ENCODE data around the gene ZNF593OS.

Gene ZNF593OS

DNA sequence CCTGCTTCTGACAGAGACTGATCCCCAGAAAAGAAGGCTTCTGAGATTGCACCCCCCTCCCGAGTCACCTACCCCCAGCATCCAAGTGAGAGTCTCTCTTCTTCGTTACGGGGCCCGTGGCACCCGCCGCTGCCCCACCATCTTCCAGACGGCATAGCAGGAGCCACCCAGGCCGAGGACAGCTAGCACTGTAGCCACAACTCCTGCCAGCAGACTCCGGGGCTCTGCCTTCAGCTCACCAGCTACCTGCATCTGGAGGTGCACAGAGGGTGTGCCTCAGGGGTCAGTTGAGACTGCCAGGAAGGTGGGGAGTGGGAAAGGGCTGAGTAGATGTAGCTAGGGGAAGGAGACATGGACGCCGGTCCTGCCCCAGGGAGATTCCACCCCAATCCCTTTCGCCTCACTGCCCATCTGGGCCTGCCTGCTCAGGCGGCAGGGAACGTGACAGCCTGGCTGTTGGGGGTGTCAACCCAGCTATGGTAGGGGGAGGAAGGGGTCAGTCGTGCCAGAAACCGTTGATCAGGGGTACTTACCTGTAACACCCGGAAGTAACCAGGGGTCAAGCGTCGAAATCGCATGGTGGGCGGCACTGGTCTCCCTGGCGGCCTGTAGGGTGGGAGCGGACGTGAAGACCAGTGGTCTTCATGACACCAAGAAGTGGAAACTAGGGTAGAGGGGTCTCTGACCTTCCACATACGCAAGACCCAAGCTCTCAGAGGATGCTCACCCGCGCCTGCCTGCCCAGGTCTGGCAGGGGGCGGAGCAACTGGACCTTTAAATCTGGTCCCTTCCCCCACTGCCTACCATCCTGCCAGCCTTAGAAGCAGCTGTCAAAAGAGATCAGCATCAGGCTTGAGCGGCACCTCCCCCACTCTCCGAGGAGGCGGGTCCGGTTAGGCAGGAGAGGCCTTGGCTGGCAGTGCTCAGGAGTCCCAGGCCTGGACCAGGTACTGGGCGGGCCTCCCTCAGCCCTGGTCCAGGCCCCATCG lies at the start of gene ZNF593OS:
ZNF593OS (minus strand) TSS at position 749 of the 989 bp plus-strand sequence; CDS start at position 578, 171 bp downstream.
- Mint-ChIP-seq H3K9me3 (no peaks in the 10 kb centered on the region), H3K36me3 (no peaks in the 10 kb centered on the region), H3K27ac (peak within 1 kb of the TSS; percentile 89), H3K4me1 (peaks cover 14% of the 10 kb centered on the region), H3K4me3 (peak within 1 kb of the TSS; percentile 95), H3K27me3 (no peaks in the 10 kb centered on the region)
- no peak for ATAC-seq

DNA sequence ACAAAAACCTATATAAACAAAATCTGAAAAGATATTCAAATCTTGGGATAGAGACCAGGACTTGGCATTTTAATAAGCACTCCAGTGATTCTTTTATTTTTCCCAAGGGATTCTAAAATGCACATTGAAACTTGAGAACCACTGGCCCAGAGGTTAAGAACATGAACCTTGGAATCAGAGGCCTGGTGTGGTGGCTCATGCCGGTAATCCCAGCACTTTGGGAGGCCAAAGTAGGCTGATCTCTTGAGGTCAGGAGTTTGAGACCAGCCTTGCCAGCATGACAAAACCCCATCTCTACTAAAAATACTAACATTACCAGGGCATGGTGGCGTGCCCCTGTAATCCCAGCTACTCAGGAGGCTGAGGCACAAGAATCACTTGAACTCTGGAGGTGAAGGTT lies 49.5 kb upstream of the ZNF593OS start:
- Mint-ChIP-seq H3K4me3 (no peak overlapping the region), H3K4me1 (peaks cover 7% of the 10 kb centered on the region), H3K27me3 (peaks cover 49% of the 10 kb centered on the region), H3K9me3 (no peaks in the 10 kb centered on the region), H3K27ac (no peak overlapping the region), H3K36me3 (no peaks in the 10 kb centered on the region)
- no peak for ATAC-seq

GRCh38 chr1:26220199-26220912 lies 48.7 kb upstream of the ZNF593OS start:
- no peak for ATAC-seq
- Mint-ChIP-seq H3K4me3 (no peak overlapping the region), H3K27ac (no peak overlapping the region), H3K27me3 (peaks cover 42% of the 10 kb centered on the region), H3K9me3 (no peaks in the 10 kb centered on the region), H3K36me3 (no peaks in the 10 kb centered on the region), H3K4me1 (peaks cover under 1% of the 10 kb centered on the region)

DNA sequence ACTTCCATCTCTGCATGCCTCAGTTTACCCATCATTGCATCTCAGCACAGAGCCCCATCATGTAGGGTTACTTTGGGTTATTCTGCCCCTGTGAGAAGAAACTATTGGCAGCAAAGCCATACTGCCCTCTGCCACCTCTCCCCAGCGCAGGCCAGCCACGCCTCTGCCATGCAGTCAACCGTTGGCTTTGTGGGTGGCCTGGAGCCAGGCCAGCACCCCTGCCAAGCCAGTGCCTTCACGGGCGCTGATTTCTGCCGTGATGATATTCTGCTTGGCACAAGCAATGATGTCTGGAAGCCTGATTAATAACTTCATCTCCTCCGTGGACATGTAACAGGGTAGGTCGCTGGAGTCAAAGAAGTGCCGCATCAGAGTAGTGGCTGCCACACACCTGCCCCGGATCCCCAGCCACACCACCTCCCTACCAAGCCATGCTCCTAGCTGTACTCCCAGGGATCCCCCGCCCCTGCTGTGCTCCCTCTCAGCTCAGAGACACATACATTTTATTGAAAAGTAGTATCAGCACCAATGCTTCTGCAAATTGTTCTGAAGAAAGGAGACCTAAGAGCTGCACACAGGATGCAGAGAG lies 47.4 kb upstream of the ZNF593OS start:
- no peak for ATAC-seq
- no peak overlapping the region for H3K4me3 Mint-ChIP-seq
- H3K9me3 Mint-ChIP-seq, result no peaks in the 10 kb centered on the region
- H3K4me1 Mint-ChIP-seq, result no peaks in the 10 kb centered on the region
- no peaks in the 10 kb centered on the region for H3K36me3 Mint-ChIP-seq
- H3K27ac Mint-ChIP-seq, result no peak overlapping the region
- H3K27me3 Mint-ChIP-seq, result peaks cover 35% of the 10 kb centered on the region

DNA sequence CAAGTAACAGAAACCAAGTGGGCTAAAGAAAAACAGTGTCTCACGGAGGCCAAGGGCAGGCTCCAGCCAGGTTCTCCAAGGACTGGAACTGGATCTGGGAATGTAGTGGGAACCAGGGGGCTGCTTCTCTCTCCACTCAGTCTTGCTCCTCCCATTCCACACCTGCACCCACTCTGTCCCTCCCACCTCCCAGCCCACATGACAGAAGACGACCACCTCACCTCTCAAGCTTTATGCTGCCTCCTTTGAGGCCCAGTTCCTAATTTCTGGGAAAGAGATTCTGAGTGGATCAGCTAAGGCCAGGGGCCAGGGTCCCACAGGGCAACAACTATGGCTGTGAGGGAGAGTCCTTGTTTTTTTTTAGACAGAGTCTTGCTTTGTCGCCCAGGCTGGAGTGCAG lies 43.6 kb upstream of the ZNF593OS start:
- H3K27me3 Mint-ChIP-seq, result peaks cover 17% of the 10 kb centered on the region
- ATAC-seq, result no peak
- no peak overlapping the region for H3K4me3 Mint-ChIP-seq
- no peaks in the 10 kb centered on the region for H3K36me3 Mint-ChIP-seq
- no peaks in the 10 kb centered on the region for H3K4me1 Mint-ChIP-seq
- H3K27ac Mint-ChIP-seq, result no peak overlapping the region
- H3K9me3 Mint-ChIP-seq, result no peaks in the 10 kb centered on the region

GRCh38 chr1:26213335-26213905 lies 41.8 kb upstream of the ZNF593OS start:
- no peak for ATAC-seq
- H3K4me3 Mint-ChIP-seq, result no peak overlapping the region
- H3K27ac Mint-ChIP-seq, result no peak overlapping the region
- no peaks in the 10 kb centered on the region for H3K9me3 Mint-ChIP-seq
- no peaks in the 10 kb centered on the region for H3K4me1 Mint-ChIP-seq
- H3K27me3 Mint-ChIP-seq, result peaks cover 8% of the 10 kb centered on the region
- no peaks in the 10 kb centered on the region for H3K36me3 Mint-ChIP-seq

- Mint-ChIP-seq H3K36me3 (no peaks in the 10 kb centered on the region), H3K27me3 (peaks cover 8% of the 10 kb centered on the region), H3K27ac (no peak overlapping the region), H3K4me1 (no peaks in the 10 kb centered on the region), H3K9me3 (no peaks in the 10 kb centered on the region), H3K4me3 (no peak overlapping the region)
- no peak for ATAC-seq
Measured at GRCh38 chr1:26212726-26213125, 41.1 kb upstream of the ZNF593OS start.

DNA sequence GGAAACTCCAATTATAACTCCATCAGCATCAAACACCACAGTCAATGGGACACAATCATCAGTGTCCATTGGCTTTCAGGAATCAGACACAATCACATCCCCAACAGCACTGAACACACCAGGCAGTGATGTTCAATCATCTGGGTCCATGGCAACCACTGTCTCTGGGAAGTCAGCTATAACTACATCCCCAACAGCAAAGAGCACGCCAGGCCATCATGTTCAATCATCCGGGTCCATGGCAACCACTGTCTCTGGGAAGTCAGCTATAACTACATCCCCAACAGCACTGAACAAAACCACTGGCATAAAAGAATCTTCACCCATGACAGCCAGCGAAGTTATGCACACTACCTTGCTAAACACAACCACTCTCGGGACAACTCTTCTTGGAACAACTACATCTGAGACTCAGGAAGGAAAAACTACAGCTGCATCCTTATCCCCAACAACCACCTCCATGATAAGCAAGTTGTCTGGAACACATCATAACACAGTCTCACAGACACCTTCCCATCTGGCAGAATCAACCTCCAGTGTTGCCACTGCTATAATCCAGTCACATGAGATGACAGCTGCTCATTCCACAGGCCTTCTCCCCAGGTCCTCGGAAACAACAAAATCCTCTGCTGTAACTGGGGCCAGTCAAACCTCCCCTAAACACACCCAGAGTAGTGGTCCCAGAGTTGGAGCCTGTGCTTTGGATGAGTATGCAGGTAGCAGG lies 38.7 kb upstream of the ZNF593OS start:
- H3K36me3 Mint-ChIP-seq, result no peaks in the 10 kb centered on the region
- H3K27ac Mint-ChIP-seq, result no peak overlapping the region
- H3K9me3 Mint-ChIP-seq, result no peaks in the 10 kb centered on the region
- H3K4me1 Mint-ChIP-seq, result no peaks in the 10 kb centered on the region
- no peaks in the 10 kb centered on the region for H3K27me3 Mint-ChIP-seq
- no peak overlapping the region for H3K4me3 Mint-ChIP-seq
- ATAC-seq, result no peak

DNA sequence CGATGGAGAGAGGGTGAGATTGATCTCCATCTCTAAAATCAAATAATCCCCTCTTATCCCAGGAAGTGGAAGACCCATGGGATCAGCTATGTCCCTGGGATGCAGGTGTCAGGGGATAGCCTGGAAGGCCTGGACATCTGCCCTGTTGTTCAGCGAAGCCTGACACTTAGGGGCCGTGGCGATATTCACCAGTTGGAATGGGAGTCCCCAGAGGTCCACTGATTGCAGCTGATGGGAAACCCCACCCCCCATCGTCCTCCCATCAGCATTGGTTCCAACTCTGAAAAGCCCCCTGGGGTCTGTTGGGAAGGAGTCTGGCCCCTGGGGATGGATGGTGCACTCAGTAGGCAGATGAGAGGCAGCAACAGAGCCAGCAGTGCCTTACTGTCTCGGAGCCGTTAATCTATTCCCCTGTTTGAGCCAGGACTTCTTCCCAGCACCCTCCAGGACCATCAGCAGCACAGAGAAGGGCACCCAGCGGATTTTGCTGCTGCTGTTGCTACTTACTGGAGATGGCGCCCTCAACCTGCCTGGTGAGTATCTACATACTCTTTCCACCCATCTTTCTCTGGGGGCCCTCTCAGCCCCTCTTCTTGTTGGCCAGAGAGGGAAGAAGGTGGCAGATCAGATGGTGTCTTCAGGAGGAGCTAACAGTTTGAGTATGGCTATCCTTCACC lies 32.1 kb upstream of the ZNF593OS start:
- Mint-ChIP-seq H3K4me1 (peaks cover 13% of the 10 kb centered on the region), H3K27me3 (peaks cover 41% of the 10 kb centered on the region), H3K36me3 (no peaks in the 10 kb centered on the region), H3K27ac (no peak overlapping the region), H3K4me3 (no peak overlapping the region), H3K9me3 (no peaks in the 10 kb centered on the region)
- ATAC-seq, result no peak

DNA sequence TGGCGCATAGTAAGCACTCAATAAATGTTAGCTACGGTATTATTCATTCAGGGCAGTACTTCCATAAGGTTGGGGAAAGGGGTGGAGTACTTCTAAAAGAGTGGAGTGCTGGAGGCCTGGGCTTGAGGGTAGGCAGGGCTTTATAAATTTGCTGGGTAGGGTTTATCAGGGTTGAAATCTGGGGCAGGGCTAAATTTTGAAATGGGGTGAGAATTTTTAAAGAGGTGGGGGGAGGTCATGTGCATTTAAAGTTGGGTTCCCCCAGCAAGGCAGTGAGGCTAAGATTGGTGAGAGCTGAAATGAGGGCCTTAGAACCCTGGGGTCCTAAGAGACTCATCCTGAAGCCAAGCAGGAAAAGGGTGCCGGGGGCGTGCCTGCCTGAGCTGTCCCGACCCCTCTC lies 28.8 kb upstream of the ZNF593OS start:
- Mint-ChIP-seq H3K27ac (no peak overlapping the region), H3K4me3 (no peak overlapping the region), H3K4me1 (peaks cover 13% of the 10 kb centered on the region), H3K9me3 (no peaks in the 10 kb centered on the region), H3K27me3 (peaks cover 62% of the 10 kb centered on the region), H3K36me3 (no peaks in the 10 kb centered on the region)
- no peak for ATAC-seq

DNA sequence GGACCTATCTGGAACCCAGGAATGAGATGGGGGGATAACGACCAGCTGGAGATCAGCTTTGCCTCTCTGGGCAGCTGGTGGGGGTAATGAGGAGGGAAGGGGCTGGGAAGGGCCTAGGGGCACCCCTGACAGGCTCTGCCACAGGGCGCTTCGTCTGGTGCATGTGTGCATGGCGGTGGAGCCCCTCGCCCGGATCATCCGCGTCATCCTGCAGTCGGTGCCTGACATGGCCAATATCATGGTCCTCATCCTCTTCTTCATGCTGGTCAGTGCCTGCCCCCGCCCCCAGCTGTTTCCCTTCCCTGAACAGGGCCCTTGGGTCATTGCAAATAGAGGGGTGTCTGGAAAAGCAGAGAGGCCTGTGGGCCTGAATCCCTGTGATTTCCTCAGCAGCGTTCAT lies 26.2 kb upstream of the ZNF593OS start:
- ATAC-seq, result no peak
- no peaks in the 10 kb centered on the region for H3K36me3 Mint-ChIP-seq
- H3K4me3 Mint-ChIP-seq, result no peak overlapping the region
- H3K27me3 Mint-ChIP-seq, result peaks cover 54% of the 10 kb centered on the region
- no peaks in the 10 kb centered on the region for H3K9me3 Mint-ChIP-seq
- no peak overlapping the region for H3K27ac Mint-ChIP-seq
- H3K4me1 Mint-ChIP-seq, result peaks cover 13% of the 10 kb centered on the region

- Mint-ChIP-seq H3K9me3 (no peaks in the 10 kb centered on the region), H3K27me3 (peaks cover 49% of the 10 kb centered on the region), H3K4me1 (peaks cover 13% of the 10 kb centered on the region), H3K27ac (no peak overlapping the region), H3K36me3 (no peaks in the 10 kb centered on the region), H3K4me3 (no peak overlapping the region)
- no peak for ATAC-seq
Measured at GRCh38 chr1:26197301-26197700, 25.7 kb upstream of the ZNF593OS start.

DNA sequence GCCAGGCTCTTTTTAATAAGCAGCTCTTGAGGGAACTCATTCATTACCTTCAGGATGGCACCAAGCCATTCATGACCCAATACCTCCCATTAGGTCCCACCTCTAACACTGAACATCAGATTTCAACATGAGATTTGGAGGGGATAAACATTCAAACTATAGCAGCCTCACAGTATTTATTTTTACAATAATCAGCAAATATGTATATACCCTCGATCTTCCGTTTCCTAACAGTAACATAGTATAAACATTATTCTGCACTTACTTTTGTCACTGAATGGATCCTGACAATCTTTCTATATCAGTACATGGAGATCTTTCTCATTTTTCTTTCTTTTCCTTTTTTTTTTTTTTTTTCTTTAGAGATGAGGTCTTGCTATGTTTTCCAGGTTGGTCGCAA lies 24.2 kb upstream of the ZNF593OS start:
- peaks cover 50% of the 10 kb centered on the region for H3K27me3 Mint-ChIP-seq
- no peaks in the 10 kb centered on the region for H3K36me3 Mint-ChIP-seq
- no peak for ATAC-seq
- no peak overlapping the region for H3K4me3 Mint-ChIP-seq
- H3K9me3 Mint-ChIP-seq, result no peaks in the 10 kb centered on the region
- no peak overlapping the region for H3K27ac Mint-ChIP-seq
- H3K4me1 Mint-ChIP-seq, result no peaks in the 10 kb centered on the region

- Mint-ChIP-seq H3K36me3 (no peaks in the 10 kb centered on the region), H3K4me3 (no peak overlapping the region), H3K27me3 (peaks cover 10% of the 10 kb centered on the region), H3K27ac (no peak overlapping the region), H3K9me3 (no peaks in the 10 kb centered on the region), H3K4me1 (no peaks in the 10 kb centered on the region)
- ATAC-seq, result no peak
Measured at GRCh38 chr1:26191739-26192138, 20.1 kb upstream of the ZNF593OS start.

Data from stimulated activated memory B cell treated with anti-CD40 and anti-IgM and Interleukin-4, amounts not matched to agents 10 μg/mL and 1 μg/mL and 100 μg/mL, for 72 hours (primary cell).